ENCODE results near the gene PEAK1. TPM values are rescaled to one million over a fixed set of nuclear protein-coding genes. Genes with fewer than 3 reads are reported as not detected.
"Not testable (repeated sequence)": the region's sequence is repeated elsewhere in the genome, so short reads cannot be mapped to it uniquely, and the experiment has no call there.

PEAK1 gene
- total RNA-seq, 2 experiments from 2014 or later, result 9.2 to 11.0 TPM

DNA sequence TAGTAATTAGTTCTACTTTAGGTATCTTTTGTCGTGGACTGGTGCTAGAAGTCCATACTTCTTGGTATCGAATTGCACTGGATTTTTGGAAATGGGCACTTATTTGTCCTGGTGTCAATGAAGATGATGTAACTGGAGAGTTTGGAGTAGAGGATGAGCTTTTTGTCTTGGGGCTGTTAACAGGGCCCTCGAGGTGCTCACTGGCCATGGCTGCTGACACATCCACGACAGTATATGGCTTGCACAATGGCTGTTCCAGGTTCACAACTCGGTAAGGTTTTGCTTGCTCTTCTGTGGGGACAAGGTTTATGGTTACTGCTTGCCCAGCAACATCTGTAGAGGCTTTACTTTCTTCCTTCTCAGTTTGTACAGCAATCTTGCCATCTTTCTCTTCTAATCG is 239.6 kb downstream of the PEAK1 start:
- no peak overlapping the region for H3K4me3 ChIP-seq (ENCODE audit: low read length)
- intact Hi-C loops (cut with DNase I, micrococcal nuclease), result no loop called here
- Mint-ChIP-seq H3K4me3 (no peak overlapping the region), H3K9me3 (no peaks in the 10 kb centered on the region), H3K36me3 (ENCODE audit: low read depth) (no peaks in the 10 kb centered on the region), H3K27ac (peak overlapping the region; percentile 81), H3K27me3 (no peaks in the 10 kb centered on the region), H3K4me1 (ENCODE audit: low read depth) (peaks cover 37% of the 10 kb centered on the region)
- peaks cover 18% of the 10 kb centered on the region for H3K4me1 ChIP-seq (ENCODE audit: insufficient read depth, low read length)
- H3K36me3 ChIP-seq (ENCODE audit: insufficient read depth, low read length), result no peaks in the 10 kb centered on the region
- no peak for ATAC-seq (ENCODE audit: poor library complexity)
- H3K27me3 ChIP-seq (ENCODE audit: control insufficient read depth in 1 of 2, insufficient read depth in 2 of 2, low read length in 2 of 2), result no peaks in the 10 kb centered on the region
- DNase-seq, result no peak
- POLR2A ChIA-PET, result interaction anchor here (0.7 kb wide), 1 partner anchor 229 kb away, joined by 3 read pairs; no protein-coding TSS in a partner anchor
- no peak overlapping the region for H3K27ac ChIP-seq (ENCODE audit: low read depth in 1 of 2, low read length in 2 of 2)
- no peak for TF ChIP-seq CTCF (IDR thresholded peaks at IDR 0.05)
- CTCF ChIA-PET, result no interaction called here
- no peaks in the 10 kb centered on the region for H3K9me3 ChIP-seq (ENCODE audit: control insufficient read depth in 1 of 2, insufficient read depth in 1 of 2, low read length in 2 of 2)

DNA sequence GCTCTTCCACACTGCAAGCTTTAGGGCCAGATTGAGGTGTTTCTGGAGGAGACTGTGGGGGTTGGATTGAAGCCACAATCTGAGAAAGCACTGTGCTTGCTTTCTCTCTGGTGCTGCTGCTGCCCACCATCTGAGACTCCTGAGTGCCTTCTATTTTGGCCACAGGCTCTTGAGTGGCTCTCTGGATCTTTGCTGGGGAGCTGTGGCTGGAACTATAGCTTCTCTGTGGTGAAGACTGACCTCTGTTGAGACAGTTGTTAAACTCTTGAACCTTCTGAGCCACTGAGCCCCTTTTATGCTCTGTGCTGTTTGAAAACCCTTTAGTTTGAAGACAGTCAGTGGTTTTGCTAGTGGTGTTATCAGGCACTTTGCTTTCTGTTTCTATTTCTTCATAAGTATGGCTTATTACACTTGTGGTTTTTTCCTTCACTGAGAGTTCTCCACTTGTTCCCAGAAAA is 240.3 kb downstream of the PEAK1 start:
- ATAC-seq (ENCODE audit: poor library complexity), result no peak
- peaks cover 18% of the 10 kb centered on the region for H3K4me1 ChIP-seq (ENCODE audit: insufficient read depth, low read length)
- no peak for TF ChIP-seq CTCF (IDR thresholded peaks at IDR 0.05)
- intact Hi-C loops (cut with DNase I, micrococcal nuclease), result no loop called here
- ChIA-PET POLR2A (interaction anchor here (0.7 to 0.8 kb wide), 3 partner anchors 8 to 230 kb away, joined by 3 read pairs; no protein-coding TSS in a partner anchor), CTCF (interaction anchor here (1.0 kb wide), 1 partner anchor 61 kb away, joined by 4 read pairs; no protein-coding TSS in a partner anchor)
- no peaks in the 10 kb centered on the region for H3K9me3 ChIP-seq (ENCODE audit: control insufficient read depth in 1 of 2, insufficient read depth in 1 of 2, low read length in 2 of 2)
- H3K4me3 Mint-ChIP-seq, result peak overlapping the region; percentile 35
- peaks cover 37% of the 10 kb centered on the region for H3K4me1 Mint-ChIP-seq (ENCODE audit: low read depth)
- no peak overlapping the region for H3K4me3 ChIP-seq (ENCODE audit: low read length)
- no peaks in the 10 kb centered on the region for H3K36me3 ChIP-seq (ENCODE audit: insufficient read depth, low read length)
- peak overlapping the region; percentile 15 to 47 for H3K27ac ChIP-seq (ENCODE audit: low read depth in 1 of 2, low read length in 2 of 2)
- H3K36me3 Mint-ChIP-seq (ENCODE audit: low read depth), result no peaks in the 10 kb centered on the region
- peak in 2 of 14 experiments; percentile 12 to 54 for DNase-seq
- H3K27ac Mint-ChIP-seq, result peak overlapping the region; percentile 81
- no peaks in the 10 kb centered on the region for H3K27me3 ChIP-seq (ENCODE audit: control insufficient read depth in 1 of 2, insufficient read depth in 2 of 2, low read length in 2 of 2)
- H3K27me3 Mint-ChIP-seq, result no peaks in the 10 kb centered on the region
- H3K9me3 Mint-ChIP-seq, result no peaks in the 10 kb centered on the region

GRCh38 chr15:77178411-77178810 is 241.5 kb downstream of the PEAK1 start:
- POLR2A ChIA-PET, result no interaction called here
- no peak for DNase-seq
- no peak for TF ChIP-seq CTCF (IDR thresholded peaks at IDR 0.05)
- intact Hi-C loops (cut with DNase I, micrococcal nuclease), result no loop called here
- H3K27me3 ChIP-seq (ENCODE audit: control insufficient read depth in 1 of 2, insufficient read depth in 2 of 2, low read length in 2 of 2), result no peaks in the 10 kb centered on the region
- H3K27ac Mint-ChIP-seq, result no peak overlapping the region
- H3K27me3 Mint-ChIP-seq, result no peaks in the 10 kb centered on the region
- H3K4me1 ChIP-seq (ENCODE audit: insufficient read depth, low read length), result peaks cover 18% of the 10 kb centered on the region
- CTCF ChIA-PET, result interaction anchor here (1.4 kb wide), 1 partner anchor 11 kb away, joined by 3 read pairs; no protein-coding TSS in a partner anchor
- H3K4me1 Mint-ChIP-seq (ENCODE audit: low read depth), result peaks cover 37% of the 10 kb centered on the region
- no peaks in the 10 kb centered on the region for H3K36me3 ChIP-seq (ENCODE audit: insufficient read depth, low read length)
- H3K4me3 Mint-ChIP-seq, result no peak overlapping the region
- no peak overlapping the region for H3K27ac ChIP-seq (ENCODE audit: low read depth in 1 of 2, low read length in 2 of 2)
- H3K4me3 ChIP-seq (ENCODE audit: low read length), result no peak overlapping the region
- H3K36me3 Mint-ChIP-seq (ENCODE audit: low read depth), result no peaks in the 10 kb centered on the region
- ATAC-seq (ENCODE audit: poor library complexity), result no peak
- no peaks in the 10 kb centered on the region for H3K9me3 ChIP-seq (ENCODE audit: control insufficient read depth in 1 of 2, insufficient read depth in 1 of 2, low read length in 2 of 2)
- H3K9me3 Mint-ChIP-seq, result no peaks in the 10 kb centered on the region

GRCh38 chr15:77176148-77176547 is 243.8 kb downstream of the PEAK1 start:
- H3K9me3 Mint-ChIP-seq; H3K27ac ChIP-seq (ENCODE audit: low read depth in 1 of 2, low read length in 2 of 2); H3K4me3 Mint-ChIP-seq; H3K9me3 ChIP-seq (ENCODE audit: control insufficient read depth in 1 of 2, insufficient read depth in 1 of 2, low read length in 2 of 2); H3K4me3 ChIP-seq (ENCODE audit: low read length); H3K36me3 Mint-ChIP-seq (ENCODE audit: low read depth); POLR2A ChIA-PET; H3K36me3 ChIP-seq (ENCODE audit: insufficient read depth, low read length); H3K27me3 ChIP-seq (ENCODE audit: control insufficient read depth in 1 of 2, insufficient read depth in 2 of 2, low read length in 2 of 2); intact Hi-C loops (cut with DNase I, micrococcal nuclease); DNase-seq; H3K27me3 Mint-ChIP-seq; ATAC-seq (ENCODE audit: poor library complexity); H3K27ac Mint-ChIP-seq; CTCF ChIA-PET: not testable (repeated sequence)
- peaks cover 24% of the 10 kb centered on the region for H3K4me1 Mint-ChIP-seq (ENCODE audit: low read depth)
- peaks cover 18% of the 10 kb centered on the region for H3K4me1 ChIP-seq (ENCODE audit: insufficient read depth, low read length)

Data from CD4-positive, alpha-beta T cell (primary cell).